Measurements from ENCODE around the gene UBASH3A.
"Not testable (repeated sequence)": the region's sequence is repeated elsewhere in the genome, so short reads cannot be mapped to it uniquely, and the experiment has no call there.

The UBASH3A gene

GRCh38 chr21:42465803-42466127 lies 62.1 kb downstream of the UBASH3A start:
- no peak for DNase-seq (ENCODE audit: low read depth in 1 of 2, low spot score in 1 of 2)

- DNase-seq (ENCODE audit: low read depth in 1 of 2, low spot score in 1 of 2): no peak
These were observed 63.0 kb downstream of the UBASH3A start for GRCh38 chr21:42466700-42467099.

- DNase-seq (ENCODE audit: low read depth in 1 of 2, low spot score in 1 of 2): no peak
These were observed 63.7 kb downstream of the UBASH3A start for GRCh38 chr21:42467140-42467983.

GRCh38 chr21:42468491-42469131 lies 64.9 kb downstream of the UBASH3A start:
- DNase-seq (ENCODE audit: low read depth in 1 of 2, low spot score in 1 of 2): no peak

GRCh38 chr21:42469272-42469671 lies 65.6 kb downstream of the UBASH3A start:
- DNase-seq (ENCODE audit: low read depth in 1 of 2, low spot score in 1 of 2): no peak

- DNase-seq (ENCODE audit: low read depth in 1 of 2, low spot score in 1 of 2): not testable (repeated sequence)
These were observed 66.0 kb downstream of the UBASH3A start for GRCh38 chr21:42469726-42470125.

- DNase-seq (ENCODE audit: low read depth in 1 of 2, low spot score in 1 of 2): no peak
These were observed 67.5 kb downstream of the UBASH3A start for GRCh38 chr21:42471206-42471605.

- DNase-seq (ENCODE audit: low read depth in 1 of 2, low spot score in 1 of 2): no peak
These were observed 68.1 kb downstream of the UBASH3A start for GRCh38 chr21:42471716-42472330.

- no peak for DNase-seq (ENCODE audit: low read depth in 1 of 2, low spot score in 1 of 2)
These were observed 68.8 kb downstream of the UBASH3A start for GRCh38 chr21:42472521-42472920.

- DNase-seq (ENCODE audit: low read depth in 1 of 2, low spot score in 1 of 2): no peak
These were observed 69.9 kb downstream of the UBASH3A start for GRCh38 chr21:42473498-42474042.

GRCh38 chr21:42474043-42474831 lies 70.5 kb downstream of the UBASH3A start:
- no peak for DNase-seq (ENCODE audit: low read depth in 1 of 2, low spot score in 1 of 2)

GRCh38 chr21:42475036-42475435 lies 71.3 kb downstream of the UBASH3A start:
- DNase-seq (ENCODE audit: low read depth in 1 of 2, low spot score in 1 of 2): no peak

GRCh38 chr21:42475526-42476387 lies 72.1 kb downstream of the UBASH3A start:
- no peak for DNase-seq (ENCODE audit: low read depth in 1 of 2, low spot score in 1 of 2)

- DNase-seq (ENCODE audit: low read depth in 1 of 2, low spot score in 1 of 2): no peak
These were observed 73.0 kb downstream of the UBASH3A start for GRCh38 chr21:42476388-42477331.

GRCh38 chr21:42478504-42478903 lies 74.8 kb downstream of the UBASH3A start:
- DNase-seq (ENCODE audit: low read depth in 1 of 2, low spot score in 1 of 2): no peak

- no peak for DNase-seq (ENCODE audit: low read depth in 1 of 2, low spot score in 1 of 2)
These were observed 75.9 kb downstream of the UBASH3A start for GRCh38 chr21:42479582-42479981.

GRCh38 chr21:42480736-42481135 lies 77.0 kb downstream of the UBASH3A start:
- DNase-seq (ENCODE audit: low read depth in 1 of 2, low spot score in 1 of 2): no peak

- no peak for DNase-seq (ENCODE audit: low read depth in 1 of 2, low spot score in 1 of 2)
These were observed 77.5 kb downstream of the UBASH3A start for GRCh38 chr21:42481169-42481568.

- DNase-seq (ENCODE audit: low read depth in 1 of 2, low spot score in 1 of 2): no peak
These were observed 81.3 kb downstream of the UBASH3A start for GRCh38 chr21:42484966-42485365.
